ENCODE measurements around the gene GPR85.
"Not testable (repeated sequence)": the region's sequence is repeated elsewhere in the genome, so short reads cannot be mapped to it uniquely, and the experiment has no call there.

The GPR85 gene

DNA sequence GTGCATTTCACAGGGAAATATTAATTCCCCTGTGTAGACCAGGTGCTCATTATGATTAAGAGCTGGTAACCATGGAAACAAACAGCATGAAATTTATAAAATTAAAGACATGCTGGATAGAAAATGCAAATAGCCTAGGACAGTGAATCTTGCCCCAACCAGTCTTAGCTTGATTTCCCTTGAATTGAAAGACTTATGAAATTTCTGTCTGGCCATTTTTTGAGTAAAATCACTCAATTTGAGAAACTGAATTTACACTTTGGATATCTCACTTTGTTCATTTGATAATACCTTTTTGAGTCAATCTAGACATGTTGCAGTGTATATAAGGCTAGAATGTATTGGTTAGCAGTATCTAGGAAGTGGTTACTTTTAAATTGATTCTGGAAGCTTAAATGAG lies 36.1 kb upstream of the GPR85 start:
- Histone ChIP-seq H3K9ac (no peak overlapping the region), H3K27ac (no peak overlapping the region), H3K4me1 (no peaks in the 10 kb centered on the region), H3K27me3 (ENCODE audit: control insufficient read depth, insufficient read depth, low read length) (no peaks in the 10 kb centered on the region), H3K79me2 (no peaks in the 10 kb centered on the region), H3K36me3 (ENCODE audit: control insufficient read depth, insufficient read depth, low read length) (no peaks in the 10 kb centered on the region), H3K9me3 (ENCODE audit: control insufficient read depth, low read length) (no peaks in the 10 kb centered on the region), H3K4me2 (ENCODE audit: low read length) (no peak overlapping the region), H2AFZ (no peak overlapping the region), H3K4me3 (ENCODE audit: low read depth, low read length) (no peak overlapping the region)
- TF ChIP-seq CTCF (IDR thresholded peaks at IDR 0.05): no peak

- H3K79me2 ChIP-seq: no peaks in the 10 kb centered on the region
- H3K4me3 ChIP-seq (ENCODE audit: low read depth, low read length): no peak overlapping the region
- no peak for TF ChIP-seq CTCF (IDR thresholded peaks at IDR 0.05)
- H3K4me2 ChIP-seq (ENCODE audit: low read length): no peak overlapping the region
- no peak overlapping the region for H2AFZ ChIP-seq
- no peaks in the 10 kb centered on the region for H3K27me3 ChIP-seq (ENCODE audit: control insufficient read depth, insufficient read depth, low read length)
- H3K4me1 ChIP-seq: no peaks in the 10 kb centered on the region
- no peak overlapping the region for H3K9ac ChIP-seq
- H3K27ac ChIP-seq: no peak overlapping the region
- H3K36me3 ChIP-seq (ENCODE audit: control insufficient read depth, insufficient read depth, low read length): no peaks in the 10 kb centered on the region
- H3K9me3 ChIP-seq (ENCODE audit: control insufficient read depth, low read length): no peaks in the 10 kb centered on the region
Measured at GRCh38 chr7:113120647-113121046, 34.0 kb upstream of the GPR85 start.

DNA sequence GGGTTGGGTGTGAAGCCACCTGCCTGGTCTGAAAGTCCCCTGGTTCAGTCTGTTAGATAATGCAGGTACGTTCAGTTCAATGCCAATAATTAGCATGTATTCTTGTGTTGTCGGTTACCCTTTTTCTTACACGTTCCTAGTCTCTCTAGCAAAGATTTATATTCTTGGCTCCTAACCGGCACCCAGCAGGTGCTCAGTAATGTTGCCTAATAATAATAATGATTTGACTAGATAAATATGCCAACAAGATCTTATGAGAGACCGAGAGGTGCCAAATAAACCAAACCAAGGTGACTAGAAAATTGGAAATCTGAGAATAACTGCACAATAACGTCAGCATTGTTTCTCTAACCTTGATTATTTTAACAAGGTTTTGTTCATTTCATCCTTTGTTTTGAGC lies 32.8 kb upstream of the GPR85 start:
- Histone ChIP-seq H3K9ac (no peak overlapping the region), H2AFZ (peak overlapping the region; percentile 70), H3K27me3 (ENCODE audit: control insufficient read depth, insufficient read depth, low read length) (no peaks in the 10 kb centered on the region), H3K4me1 (no peaks in the 10 kb centered on the region), H3K36me3 (ENCODE audit: control insufficient read depth, insufficient read depth, low read length) (no peaks in the 10 kb centered on the region), H3K27ac (no peak overlapping the region), H3K9me3 (ENCODE audit: control insufficient read depth, low read length) (no peaks in the 10 kb centered on the region), H3K79me2 (no peaks in the 10 kb centered on the region), H3K4me2 (ENCODE audit: low read length) (no peak overlapping the region), H3K4me3 (ENCODE audit: low read depth, low read length) (no peak overlapping the region)
- TF ChIP-seq CTCF (IDR thresholded peaks at IDR 0.05): no peak

- Histone ChIP-seq H3K27ac (peak within 1 kb of the TSS; percentile 34), H3K9ac (no peak within 1 kb of the TSS), H3K27me3 (ENCODE audit: control insufficient read depth, insufficient read depth, low read length) (no peaks in the 10 kb centered on the region), H3K4me2 (ENCODE audit: low read length) (peak within 1 kb of the TSS; percentile 89), H3K79me2 (no peaks in the 10 kb centered on the region), H3K4me1 (no peaks in the 10 kb centered on the region), H3K9me3 (ENCODE audit: control insufficient read depth, low read length) (no peaks in the 10 kb centered on the region), H3K36me3 (ENCODE audit: control insufficient read depth, insufficient read depth, low read length) (no peaks in the 10 kb centered on the region), H2AFZ (peak within 1 kb of the TSS; percentile 70), H3K4me3 (ENCODE audit: low read depth, low read length) (peak within 1 kb of the TSS; percentile 88)
- no peak for TF ChIP-seq CTCF (IDR thresholded peaks at IDR 0.05)
Measured at GRCh38 chr7:113118074-113118959, 31.7 kb upstream of the GPR85 start, which contains the start of gene SMIM30. Gene SMIM30 (minus strand): TSS chr7:113118554. CDS start chr7:113117578, 976 bp downstream.

DNA sequence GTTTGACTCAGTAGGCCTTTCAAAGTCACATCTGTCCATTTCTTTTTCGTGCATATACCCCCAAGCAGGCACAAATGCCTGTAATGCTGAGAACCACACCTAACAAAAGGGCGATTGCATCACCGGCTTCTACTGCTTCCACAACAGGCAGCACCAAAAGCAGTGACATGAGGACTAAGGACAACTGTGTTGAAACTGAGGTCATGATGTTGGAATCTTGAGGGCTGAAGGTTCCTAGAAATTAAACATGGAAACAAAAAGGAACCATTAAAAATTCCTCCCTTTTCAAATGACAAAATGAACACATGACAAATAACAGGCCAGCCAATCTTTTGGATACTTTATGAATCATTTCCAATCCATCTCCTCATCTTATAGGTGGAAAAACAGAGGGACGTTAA lies 30.7 kb upstream of the GPR85 start:
- not testable (repeated sequence) for H3K36me3 ChIP-seq (ENCODE audit: control insufficient read depth, insufficient read depth, low read length); H3K4me1 ChIP-seq; H3K9me3 ChIP-seq (ENCODE audit: control insufficient read depth, low read length); H3K27ac ChIP-seq; H3K9ac ChIP-seq; H3K27me3 ChIP-seq (ENCODE audit: control insufficient read depth, insufficient read depth, low read length); H3K79me2 ChIP-seq
- Histone ChIP-seq H2AFZ (peak overlapping the region; percentile 70), H3K4me3 (ENCODE audit: low read depth, low read length) (peak overlapping the region; percentile 88), H3K4me2 (ENCODE audit: low read length) (peak overlapping the region; percentile 89)

Measured in parathyroid adenoma (tissue), 2 donors.